Mesothelial cell of epicardium (in vitro differentiated cells): ENCODE measurements around the gene HPCAL1. TPM values are rescaled to one million over a fixed set of nuclear protein-coding genes. Genes with fewer than 3 reads are reported as not detected.

Experiments used
- DNase-seq, 2 experiments: peaks; one replicate each; pipeline ENCODE4 v3.0.0; 2021; ENCODE audit warnings: low spot score in 2 of 2; ENCODE audit not compliant: unreplicated experiment in 2 of 2
- H3K27ac Mint-ChIP-seq: 2 replicates; pipeline ENCODE4 v1.8.0; 2021; ENCODE audit warnings: mixed read lengths
- H3K27me3 Mint-ChIP-seq: 2 replicates; pipeline ENCODE4 v1.8.0; 2021; ENCODE audit warnings: low read depth, mixed read lengths
- H3K36me3 Mint-ChIP-seq: 2 replicates; pipeline ENCODE4 v1.8.0; 2021; ENCODE audit warnings: mixed read lengths
- H3K4me1 Mint-ChIP-seq: 2 replicates; pipeline ENCODE4 v1.8.0; 2021; ENCODE audit warnings: mixed read lengths
- H3K4me3 Mint-ChIP-seq: 2 replicates; pipeline ENCODE4 v1.8.0; 2021; ENCODE audit warnings: mild to moderate bottlenecking, moderate library complexity, mixed read lengths
- H3K9me3 Mint-ChIP-seq: 2 replicates; pipeline ENCODE4 v1.8.0; 2021; ENCODE audit warnings: mixed read lengths
- total RNA-seq: library from RNA; stranded (reverse); gene quantifications from 3 replicates; pipeline ENCODE4 v1.2.1, GENCODE V29; 2021
- TF ChIP-seq, protein P1 (sequence below): fragments of 200-600 bp; sonication (generic); IDR thresholded peaks from one replicate; pipeline ENCODE4 v1.5.0; 2021; ENCODE audit warnings: antibody characterized with exemption; ENCODE audit not compliant: unreplicated experiment

Gene HPCAL1
- total RNA-seq, 1 donor from 2014 or later = 17.5 TPM

- Mint-ChIP-seq H3K4me3 (no peak overlapping the region), H3K4me1 (peaks cover 6% of the 10 kb centered on the region), H3K27me3 (no peaks in the 10 kb centered on the region), H3K36me3 (peaks cover 16% of the 10 kb centered on the region), H3K27ac (no peak overlapping the region), H3K9me3 (no peaks in the 10 kb centered on the region)
- no peak for DNase-seq
- TF ChIP-seq, protein P1, sequence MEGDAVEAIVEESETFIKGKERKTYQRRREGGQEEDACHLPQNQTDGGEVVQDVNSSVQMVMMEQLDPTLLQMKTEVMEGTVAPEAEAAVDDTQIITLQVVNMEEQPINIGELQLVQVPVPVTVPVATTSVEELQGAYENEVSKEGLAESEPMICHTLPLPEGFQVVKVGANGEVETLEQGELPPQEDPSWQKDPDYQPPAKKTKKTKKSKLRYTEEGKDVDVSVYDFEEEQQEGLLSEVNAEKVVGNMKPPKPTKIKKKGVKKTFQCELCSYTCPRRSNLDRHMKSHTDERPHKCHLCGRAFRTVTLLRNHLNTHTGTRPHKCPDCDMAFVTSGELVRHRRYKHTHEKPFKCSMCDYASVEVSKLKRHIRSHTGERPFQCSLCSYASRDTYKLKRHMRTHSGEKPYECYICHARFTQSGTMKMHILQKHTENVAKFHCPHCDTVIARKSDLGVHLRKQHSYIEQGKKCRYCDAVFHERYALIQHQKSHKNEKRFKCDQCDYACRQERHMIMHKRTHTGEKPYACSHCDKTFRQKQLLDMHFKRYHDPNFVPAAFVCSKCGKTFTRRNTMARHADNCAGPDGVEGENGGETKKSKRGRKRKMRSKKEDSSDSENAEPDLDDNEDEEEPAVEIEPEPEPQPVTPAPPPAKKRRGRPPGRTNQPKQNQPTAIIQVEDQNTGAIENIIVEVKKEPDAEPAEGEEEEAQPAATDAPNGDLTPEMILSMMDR = no peak
These were observed 135.1 kb downstream of the HPCAL1 start for GRCh38 chr2:10437806-10438205.

DNA sequence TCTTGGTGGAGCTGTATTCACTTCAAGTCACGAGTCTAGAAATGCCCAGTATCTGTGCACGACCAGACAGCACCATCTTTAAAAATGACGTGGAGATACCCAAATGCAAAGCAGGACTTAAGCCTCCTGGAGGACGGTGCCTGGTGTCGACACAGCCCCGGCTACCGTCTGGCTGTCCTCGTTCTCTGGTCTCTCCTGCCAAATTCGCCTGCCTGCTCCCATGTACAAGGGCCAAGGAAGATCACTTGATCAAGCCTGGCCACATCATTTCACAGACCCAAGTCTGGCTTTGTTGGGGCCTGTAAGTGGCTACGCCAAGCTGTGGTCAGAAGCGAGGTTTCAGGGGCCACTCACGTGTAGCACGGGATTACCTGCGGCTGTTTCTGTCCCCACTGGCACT, 136.0 kb downstream of the HPCAL1 start:
- TF ChIP-seq, protein P1 = no peak
- H3K27ac Mint-ChIP-seq = no peak overlapping the region
- no peak overlapping the region for H3K4me3 Mint-ChIP-seq
- H3K4me1 Mint-ChIP-seq = peaks cover 4% of the 10 kb centered on the region
- H3K36me3 Mint-ChIP-seq = peaks cover 23% of the 10 kb centered on the region
- DNase-seq = no peak
- H3K9me3 Mint-ChIP-seq = no peaks in the 10 kb centered on the region
- H3K27me3 Mint-ChIP-seq = no peaks in the 10 kb centered on the region

DNA sequence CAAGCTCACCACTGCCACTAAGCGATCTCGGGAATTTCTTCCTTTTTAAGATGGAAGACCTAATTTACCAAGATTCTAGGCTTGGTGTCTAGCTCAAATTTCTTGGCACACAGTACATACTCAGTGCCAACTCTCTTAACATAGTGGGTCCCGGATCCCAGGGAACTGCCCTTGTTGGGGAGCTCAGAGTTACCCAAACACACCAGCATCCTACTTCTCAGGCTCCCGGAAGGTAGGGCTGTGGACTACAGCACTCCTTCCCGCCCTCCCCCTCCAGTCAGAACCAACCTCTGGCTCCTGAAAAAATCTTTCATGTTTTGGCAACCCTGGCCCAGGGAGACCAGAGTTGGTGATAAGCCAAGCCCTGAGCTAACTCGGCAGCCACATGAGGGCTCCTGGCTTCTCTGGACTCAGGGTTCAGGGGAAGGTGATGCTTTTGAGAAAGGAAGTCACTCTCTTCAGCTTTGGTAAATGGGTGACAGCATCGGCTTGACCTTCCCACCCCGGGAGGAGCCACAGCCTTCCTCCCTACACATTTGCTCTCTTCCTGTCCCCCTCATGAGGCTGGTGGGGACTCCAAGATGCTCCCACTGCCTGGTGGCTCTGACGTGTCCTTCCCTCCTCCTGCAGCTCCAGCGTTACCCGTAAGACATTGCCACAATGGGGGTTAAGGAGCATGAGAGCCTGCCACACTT, 136.6 kb downstream of the HPCAL1 start:
- no peak for DNase-seq
- no peak overlapping the region for H3K4me3 Mint-ChIP-seq
- H3K4me1 Mint-ChIP-seq = peaks cover 4% of the 10 kb centered on the region
- H3K27ac Mint-ChIP-seq = no peak overlapping the region
- peaks cover 27% of the 10 kb centered on the region for H3K36me3 Mint-ChIP-seq
- H3K9me3 Mint-ChIP-seq = no peaks in the 10 kb centered on the region
- no peaks in the 10 kb centered on the region for H3K27me3 Mint-ChIP-seq
- TF ChIP-seq, protein P1 = no peak

DNA sequence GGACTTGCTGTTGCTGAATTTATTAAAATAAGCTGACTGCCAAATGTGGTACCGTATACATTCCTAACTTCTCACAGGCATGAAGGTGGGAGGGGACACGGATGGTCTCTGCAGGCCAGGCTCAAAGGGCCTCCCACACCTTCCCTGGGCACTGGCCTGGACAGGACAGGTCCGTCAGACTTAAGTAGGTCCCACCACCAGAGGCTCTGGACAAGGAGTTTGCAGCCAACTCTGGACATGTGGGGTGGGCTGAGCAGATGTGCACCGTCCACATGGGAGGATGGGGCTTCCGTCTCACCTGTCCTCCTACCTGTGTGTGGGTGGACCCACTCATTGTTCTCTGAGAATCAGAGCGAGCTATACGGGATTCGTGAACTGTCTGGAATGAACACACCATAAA, 137.3 kb downstream of the HPCAL1 start:
- TF ChIP-seq, protein P1 = no peak
- Mint-ChIP-seq H3K27me3 (no peaks in the 10 kb centered on the region), H3K36me3 (peaks cover 33% of the 10 kb centered on the region), H3K4me1 (peaks cover 7% of the 10 kb centered on the region), H3K4me3 (no peak overlapping the region), H3K9me3 (no peaks in the 10 kb centered on the region), H3K27ac (no peak overlapping the region)
- no peak for DNase-seq

- Mint-ChIP-seq H3K4me3 (no peak overlapping the region), H3K9me3 (no peaks in the 10 kb centered on the region), H3K27me3 (no peaks in the 10 kb centered on the region), H3K36me3 (peaks cover 33% of the 10 kb centered on the region), H3K4me1 (peaks cover 12% of the 10 kb centered on the region), H3K27ac (no peak overlapping the region)
- TF ChIP-seq, protein P1 = no peak
- DNase-seq = no peak
These were observed 138.0 kb downstream of the HPCAL1 start for GRCh38 chr2:10440736-10441135.
